ENCODE results near the gene DNTTIP2. TPM values are rescaled to one million over a fixed set of nuclear protein-coding genes. Genes with fewer than 3 reads are reported as not detected.

The DNTTIP2 gene
- total RNA-seq, 1 experiment from 2014 or later: 66.1 TPM

DNA sequence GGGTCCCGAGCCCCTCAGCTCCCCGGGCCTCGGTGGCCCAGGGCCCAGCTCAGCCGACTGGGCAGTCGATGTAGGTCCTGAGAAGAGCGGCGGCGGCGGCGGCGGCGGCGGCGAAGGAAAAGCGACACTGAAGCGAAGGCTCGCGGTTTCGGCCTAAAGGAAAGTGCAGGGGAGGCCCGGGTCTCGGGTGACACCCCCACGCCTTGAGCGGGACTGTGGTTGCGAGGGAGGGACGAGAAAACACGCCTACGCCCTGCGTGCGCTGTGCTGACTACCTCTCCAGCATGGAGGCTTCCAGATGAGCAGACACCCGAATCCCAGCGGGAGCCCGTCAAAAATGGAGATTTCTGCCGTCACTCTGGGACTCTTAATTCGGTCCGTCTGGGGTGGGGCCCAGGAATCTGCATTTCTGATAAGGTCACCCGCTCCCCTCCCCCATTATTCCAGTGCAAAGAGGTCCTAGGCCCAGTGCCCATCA is 31.2 kb downstream of the DNTTIP2 start (continued):
- TF ChIP-seq, protein P1, sequence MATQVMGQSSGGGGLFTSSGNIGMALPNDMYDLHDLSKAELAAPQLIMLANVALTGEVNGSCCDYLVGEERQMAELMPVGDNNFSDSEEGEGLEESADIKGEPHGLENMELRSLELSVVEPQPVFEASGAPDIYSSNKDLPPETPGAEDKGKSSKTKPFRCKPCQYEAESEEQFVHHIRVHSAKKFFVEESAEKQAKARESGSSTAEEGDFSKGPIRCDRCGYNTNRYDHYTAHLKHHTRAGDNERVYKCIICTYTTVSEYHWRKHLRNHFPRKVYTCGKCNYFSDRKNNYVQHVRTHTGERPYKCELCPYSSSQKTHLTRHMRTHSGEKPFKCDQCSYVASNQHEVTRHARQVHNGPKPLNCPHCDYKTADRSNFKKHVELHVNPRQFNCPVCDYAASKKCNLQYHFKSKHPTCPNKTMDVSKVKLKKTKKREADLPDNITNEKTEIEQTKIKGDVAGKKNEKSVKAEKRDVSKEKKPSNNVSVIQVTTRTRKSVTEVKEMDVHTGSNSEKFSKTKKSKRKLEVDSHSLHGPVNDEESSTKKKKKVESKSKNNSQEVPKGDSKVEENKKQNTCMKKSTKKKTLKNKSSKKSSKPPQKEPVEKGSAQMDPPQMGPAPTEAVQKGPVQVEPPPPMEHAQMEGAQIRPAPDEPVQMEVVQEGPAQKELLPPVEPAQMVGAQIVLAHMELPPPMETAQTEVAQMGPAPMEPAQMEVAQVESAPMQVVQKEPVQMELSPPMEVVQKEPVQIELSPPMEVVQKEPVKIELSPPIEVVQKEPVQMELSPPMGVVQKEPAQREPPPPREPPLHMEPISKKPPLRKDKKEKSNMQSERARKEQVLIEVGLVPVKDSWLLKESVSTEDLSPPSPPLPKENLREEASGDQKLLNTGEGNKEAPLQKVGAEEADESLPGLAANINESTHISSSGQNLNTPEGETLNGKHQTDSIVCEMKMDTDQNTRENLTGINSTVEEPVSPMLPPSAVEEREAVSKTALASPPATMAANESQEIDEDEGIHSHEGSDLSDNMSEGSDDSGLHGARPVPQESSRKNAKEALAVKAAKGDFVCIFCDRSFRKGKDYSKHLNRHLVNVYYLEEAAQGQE (IDR thresholded peaks at IDR 0.05; ENCODE audit: low read depth): no peak
- TF ChIP-seq POLR2AphosphoS5 (IDR thresholded peaks at IDR 0.05; ENCODE audit: low read depth, low read length): peak; percentile 78
- TF ChIP-seq, protein P2, sequence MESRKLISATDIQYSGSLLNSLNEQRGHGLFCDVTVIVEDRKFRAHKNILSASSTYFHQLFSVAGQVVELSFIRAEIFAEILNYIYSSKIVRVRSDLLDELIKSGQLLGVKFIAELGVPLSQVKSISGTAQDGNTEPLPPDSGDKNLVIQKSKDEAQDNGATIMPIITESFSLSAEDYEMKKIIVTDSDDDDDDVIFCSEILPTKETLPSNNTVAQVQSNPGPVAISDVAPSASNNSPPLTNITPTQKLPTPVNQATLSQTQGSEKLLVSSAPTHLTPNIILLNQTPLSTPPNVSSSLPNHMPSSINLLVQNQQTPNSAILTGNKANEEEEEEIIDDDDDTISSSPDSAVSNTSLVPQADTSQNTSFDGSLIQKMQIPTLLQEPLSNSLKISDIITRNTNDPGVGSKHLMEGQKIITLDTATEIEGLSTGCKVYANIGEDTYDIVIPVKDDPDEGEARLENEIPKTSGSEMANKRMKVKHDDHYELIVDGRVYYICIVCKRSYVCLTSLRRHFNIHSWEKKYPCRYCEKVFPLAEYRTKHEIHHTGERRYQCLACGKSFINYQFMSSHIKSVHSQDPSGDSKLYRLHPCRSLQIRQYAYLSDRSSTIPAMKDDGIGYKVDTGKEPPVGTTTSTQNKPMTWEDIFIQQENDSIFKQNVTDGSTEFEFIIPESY (IDR thresholded peaks at IDR 0.05; ENCODE audit: extremely low read depth, insufficient replicate concordance, low read length): no peak
- TF ChIP-seq, protein P3, sequence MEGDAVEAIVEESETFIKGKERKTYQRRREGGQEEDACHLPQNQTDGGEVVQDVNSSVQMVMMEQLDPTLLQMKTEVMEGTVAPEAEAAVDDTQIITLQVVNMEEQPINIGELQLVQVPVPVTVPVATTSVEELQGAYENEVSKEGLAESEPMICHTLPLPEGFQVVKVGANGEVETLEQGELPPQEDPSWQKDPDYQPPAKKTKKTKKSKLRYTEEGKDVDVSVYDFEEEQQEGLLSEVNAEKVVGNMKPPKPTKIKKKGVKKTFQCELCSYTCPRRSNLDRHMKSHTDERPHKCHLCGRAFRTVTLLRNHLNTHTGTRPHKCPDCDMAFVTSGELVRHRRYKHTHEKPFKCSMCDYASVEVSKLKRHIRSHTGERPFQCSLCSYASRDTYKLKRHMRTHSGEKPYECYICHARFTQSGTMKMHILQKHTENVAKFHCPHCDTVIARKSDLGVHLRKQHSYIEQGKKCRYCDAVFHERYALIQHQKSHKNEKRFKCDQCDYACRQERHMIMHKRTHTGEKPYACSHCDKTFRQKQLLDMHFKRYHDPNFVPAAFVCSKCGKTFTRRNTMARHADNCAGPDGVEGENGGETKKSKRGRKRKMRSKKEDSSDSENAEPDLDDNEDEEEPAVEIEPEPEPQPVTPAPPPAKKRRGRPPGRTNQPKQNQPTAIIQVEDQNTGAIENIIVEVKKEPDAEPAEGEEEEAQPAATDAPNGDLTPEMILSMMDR (IDR thresholded peaks at IDR 0.05 in 2 of 3, conservative IDR thresholded peaks at IDR 0.05 in 1 of 3; ENCODE audit: borderline replicate concordance in 1 of 3, insufficient read depth in 1 of 3, low read depth in 2 of 3, low read length in 2 of 3): no peak
- peak; percentile 47; the same call in 1 of the 2 replicates for TF ChIP-seq SIN3A (IDR thresholded peaks at IDR 0.05; ENCODE audit: low read depth)

Data from HCT116 (cell line).